Tibial artery (tissue), 4 donors: Measurements from ENCODE around the gene DGCR2.

Experiments
- DNase-seq, 2 donors: peaks; one replicate each; pipeline ENCODE4 v3.0.0-alpha.2; 2019
- H3K27ac ChIP-seq, 2 donors: fragments of 200-600 bp; sonication (generic) in 1 of 2; 1 replicate in 1 of 2; 2 replicates in 1 of 2; pipeline ENCODE4 v1.5.1; 2018 to 2019; ENCODE audit warnings: mild to moderate bottlenecking in 1 of 2
- H3K27me3 ChIP-seq, 2 donors: fragments of 200-600 bp; sonication (generic) in 1 of 2; one replicate each; pipeline versions ENCODE4 v1.5.1 to v1.6.0; 2016 to 2019
- H3K36me3 ChIP-seq, 3 donors: fragments of 200-600 bp; sonication (generic) in 2 of 3; one replicate each; pipeline ENCODE4 v1.5.1; 2016 to 2019; ENCODE audit warnings: mild to moderate bottlenecking in 2 of 3
- H3K4me1 ChIP-seq, 4 donors: fragments of 200-600 bp; sonication (generic) in 2 of 4; 1 replicate in 3 of 4; 2 replicates in 1 of 4; pipeline ENCODE4 v1.5.1; 2016 to 2019
- H3K4me3 ChIP-seq, 2 donors: fragments of 200-600 bp; sonication (generic) in 1 of 2; 1 replicate in 1 of 2; 2 replicates in 1 of 2; pipeline ENCODE4 v1.5.1; 2018 to 2019; ENCODE audit warnings: mild to moderate bottlenecking in 2 of 2
- H3K9me3 ChIP-seq, 3 donors: fragments of 200-600 bp; sonication (generic) in 1 of 3; one replicate each; pipeline ENCODE4 v1.5.1; 2016 to 2019
- CTCF ChIP-seq, 2 experiments: fragments of 200-600 bp in 1 of 2; fragments of 450-650 bp in 1 of 2; IDR thresholded peaks; one replicate each; pipeline ENCODE4 v1.5.1; 2017 to 2019; ENCODE audit warnings: antibody characterized with exemption in 2 of 2, mild to moderate bottlenecking in 1 of 2, moderate library complexity in 1 of 2
- intact Hi-C: fragments of 100-400 bp; cut with DNase I; formaldehyde crosslinking; loops from one replicate; pipeline ENCODE4 v1.15.0; 2023; ENCODE audit warnings: low total_unique reads

Gene DGCR2

GRCh38 chr22:19050117-19050516, 72.1 kb downstream of the DGCR2 start:
- Histone ChIP-seq H3K36me3 (peaks cover 43 to 85% (median 54%) of the 10 kb centered on the region in 3 donors), H3K9me3 (no peaks in the 10 kb centered on the region), H3K4me3 (no peak overlapping the region), H3K27me3 (no peaks in the 10 kb centered on the region), H3K27ac (no peak overlapping the region), H3K4me1 (no peaks in the 10 kb centered on the region)
- intact Hi-C loops, result no loop called here
- no peak for TF ChIP-seq CTCF (IDR thresholded peaks at IDR 0.05)
- no peak for DNase-seq

- intact Hi-C loops, result no loop called here
- H3K36me3 ChIP-seq, result peaks cover 59 to 91% (median 66%) of the 10 kb centered on the region in 3 donors
- DNase-seq, result peak in 1 of 2 donors; percentile 51
- H3K27ac ChIP-seq, result no peak overlapping the region
- no peak overlapping the region for H3K4me3 ChIP-seq
- no peaks in the 10 kb centered on the region for H3K27me3 ChIP-seq
- H3K9me3 ChIP-seq, result no peaks in the 10 kb centered on the region
- TF ChIP-seq CTCF (IDR thresholded peaks at IDR 0.05), result no peak
- no peaks in the 10 kb centered on the region for H3K4me1 ChIP-seq
Measured at GRCh38 chr22:19048531-19048930, 73.7 kb downstream of the DGCR2 start.

- Histone ChIP-seq H3K4me3 (no peak overlapping the region), H3K36me3 (peaks cover 63 to 93% (median 71%) of the 10 kb centered on the region in 3 donors), H3K9me3 (no peaks in the 10 kb centered on the region), H3K4me1 (no peaks in the 10 kb centered on the region), H3K27ac (no peak overlapping the region), H3K27me3 (no peaks in the 10 kb centered on the region)
- DNase-seq, result peak in 1 of 2 donors; percentile 25
- intact Hi-C loops, result no loop called here
- no peak for TF ChIP-seq CTCF (IDR thresholded peaks at IDR 0.05)
Measured at GRCh38 chr22:19047993-19048392, 74.2 kb downstream of the DGCR2 start.

GRCh38 chr22:19046719-19047609, 75.2 kb downstream of the DGCR2 start:
- Histone ChIP-seq H3K27ac (no peak overlapping the region), H3K9me3 (no peaks in the 10 kb centered on the region), H3K27me3 (no peaks in the 10 kb centered on the region), H3K4me1 (no peaks in the 10 kb centered on the region), H3K4me3 (no peak overlapping the region), H3K36me3 (peaks cover 73 to 93% (median 77%) of the 10 kb centered on the region in 3 donors)
- no peak for TF ChIP-seq CTCF (IDR thresholded peaks at IDR 0.05)
- intact Hi-C loops, result no loop called here
- peak in 1 of 2 donors; percentile 32 for DNase-seq

- intact Hi-C loops, result no loop called here
- Histone ChIP-seq H3K27ac (no peak overlapping the region), H3K4me1 (no peaks in the 10 kb centered on the region), H3K36me3 (peaks cover 77 to 93% (median 80%) of the 10 kb centered on the region in 3 donors), H3K4me3 (no peak overlapping the region), H3K9me3 (no peaks in the 10 kb centered on the region), H3K27me3 (no peaks in the 10 kb centered on the region)
- DNase-seq, result no peak
- no peak for TF ChIP-seq CTCF (IDR thresholded peaks at IDR 0.05)
Measured at GRCh38 chr22:19046287-19046686, 75.9 kb downstream of the DGCR2 start.
